Endothelial cell of umbilical vein (primary cell): ENCODE results near the gene EXT2. TPM values are rescaled to one million over a fixed set of nuclear protein-coding genes. Genes with fewer than 3 reads are reported as not detected.

Experiments
- BruUV-seq: library from RNA; stranded (reverse); fragments of 400-500 nt; replicated peaks from 2 replicates; lab custom pipeline; 2021; lab: Mats Ljungman, UMichigan
- CTCF ChIA-PET: fragments of 300-600, 350-600 bp; sonication (Branson Sonifier 250); formaldehyde crosslinking; loops from one replicate; lab custom pipeline; 2021; ENCODE audit warnings: antibody characterized with exemption, inconsistent platforms; lab: Charles Lee
- POLR2A ChIA-PET: fragments of 300-600, 350-600 bp; sonication (Branson Sonifier 250); formaldehyde crosslinking; loops from one replicate; lab custom pipeline; 2021; ENCODE audit warnings: antibody characterized with exemption, inconsistent platforms; lab: Charles Lee
- DNase-seq: peaks from one replicate; pipeline ENCODE4 v3.0.0-alpha.2; 2011; ENCODE audit warnings: low read depth, low spot score
- FAIRE-seq: peaks from 2 replicates; lab custom pipeline; 2011; peaks lifted over from hg19 to GRCh38; lab: Jason Lieb, UNC
- H2AFZ ChIP-seq: 2 replicates; pipeline ENCODE4 v1.6.0; 2012; ENCODE audit warnings: low read depth, low read length, control low read depth, inconsistent platforms
- H3K27ac ChIP-seq: 2 replicates; pipeline ENCODE4 v1.5.1; 2011; ENCODE audit warnings: low read depth, mild to moderate bottlenecking, control low read depth, low read length, moderate library complexity; ENCODE audit not compliant: insufficient read depth
- H3K27me3 ChIP-seq, 2 experiments: 2 replicates each; pipeline versions ENCODE4 v1.6.0 to v1.6.1; 2011; ENCODE audit warnings: low read length in 2 of 2, mixed read lengths in 1 of 2; ENCODE audit not compliant: control insufficient read depth in 2 of 2, insufficient read depth in 2 of 2
- H3K36me3 ChIP-seq, 2 experiments: 2 replicates in 1 of 2; 3 replicates in 1 of 2; pipeline ENCODE4 v1.5.1; 2011; ENCODE audit warnings: low read length in 2 of 2, mild to moderate bottlenecking in 1 of 2, moderate library complexity in 1 of 2; ENCODE audit not compliant: control insufficient read depth in 2 of 2, insufficient read depth in 2 of 2; ENCODE audit errors: extremely low read depth in 1 of 2
- H3K4me1 ChIP-seq: 3 replicates; pipeline ENCODE4 v1.5.1; 2011; ENCODE audit warnings: mild to moderate bottlenecking, low read length; ENCODE audit not compliant: control insufficient read depth, insufficient read depth; ENCODE audit errors: extremely low read depth
- H3K4me2 ChIP-seq: 2 replicates; pipeline ENCODE4 v1.6.1; 2011; ENCODE audit warnings: low read length, control low read depth, mixed read lengths; ENCODE audit not compliant: insufficient read depth
- H3K4me3 ChIP-seq, 3 experiments: fragments of 200-600 bp in 1 of 3; sonication (generic), shearing (Covaris generic) in 1 of 3; replicated peaks in 1 of 3; 2 replicates each; pipeline ENCODE4 v1.5.1; 2011 to 2016; ENCODE audit warnings: control low read depth in 3 of 3, low read length in 3 of 3, mild to moderate bottlenecking in 2 of 3, inconsistent platforms in 1 of 3, low read depth in 1 of 3, moderate library complexity in 1 of 3; ENCODE audit not compliant: insufficient read depth in 1 of 3
- H3K79me2 ChIP-seq: 2 replicates; pipeline ENCODE4 v1.6.0; 2012; ENCODE audit warnings: low read length, inconsistent platforms; ENCODE audit not compliant: control insufficient read depth, insufficient read depth
- H3K9ac ChIP-seq: replicated peaks from 2 replicates; pipeline ENCODE3; 2011; ENCODE audit warnings: low read length, control low read depth; ENCODE audit not compliant: insufficient read depth; ENCODE audit errors: extremely low read depth
- H3K9me1 ChIP-seq: replicated peaks from 3 replicates; pipeline ENCODE4 v1.6.0; 2011; ENCODE audit warnings: mild to moderate bottlenecking, low read length; ENCODE audit not compliant: control insufficient read depth, insufficient read depth; ENCODE audit errors: extremely low read depth
- H3K9me3 ChIP-seq: replicated peaks from 2 replicates; pipeline ENCODE4 v1.5.1; 2012; ENCODE audit warnings: low read length, inconsistent platforms; ENCODE audit not compliant: control insufficient read depth, insufficient read depth
- H4K20me1 ChIP-seq: replicated peaks from 2 replicates; pipeline ENCODE3; 2011; ENCODE audit warnings: mild to moderate bottlenecking, low read length; ENCODE audit not compliant: control insufficient read depth, insufficient read depth; ENCODE audit errors: extremely low read depth
- EZH2 ChIP-seq: IDR thresholded peaks from 2 replicates; pipeline ENCODE4 v1.6.1; 2012; ENCODE audit warnings: borderline replicate concordance, low read depth, mild to moderate bottlenecking, moderate library complexity, low read length, inconsistent platforms; ENCODE audit not compliant: severe bottlenecking
- FOS ChIP-seq: IDR thresholded peaks from 2 replicates; pipeline ENCODE4 v1.6.1; 2011; ENCODE audit warnings: mild to moderate bottlenecking, low read length, moderate library complexity, borderline replicate concordance; ENCODE audit not compliant: insufficient read depth
- GATA2 ChIP-seq: IDR thresholded peaks from 2 replicates; pipeline ENCODE4 v1.7.0; 2011; ENCODE audit warnings: low read depth, mild to moderate bottlenecking, moderate library complexity, mixed read lengths, low read length; ENCODE audit not compliant: insufficient read length, insufficient read depth
- JUN ChIP-seq: IDR thresholded peaks from 2 replicates; pipeline ENCODE4 v1.6.1; 2011; ENCODE audit warnings: borderline replicate concordance, low read depth; ENCODE audit not compliant: insufficient read length, insufficient read depth
- MAX ChIP-seq: IDR thresholded peaks from 2 replicates; pipeline ENCODE4 v1.6.1; 2011; ENCODE audit not compliant: insufficient read depth, insufficient read length
- MYC ChIP-seq: IDR thresholded peaks from one replicate; pipeline ENCODE4 v1.6.1; 2011; ENCODE audit warnings: mild to moderate bottlenecking, low read depth, low read length
- POLR2A ChIP-seq: IDR thresholded peaks from 2 replicates; pipeline ENCODE4 v1.6.1; 2012; ENCODE audit warnings: low read depth, mild to moderate bottlenecking, control low read depth, low read length
- POLR2AphosphoS5 ChIP-seq: IDR thresholded peaks from 2 replicates; pipeline ENCODE4 v1.6.1; 2012; ENCODE audit warnings: low read depth, mild to moderate bottlenecking, control low read depth, low read length, moderate library complexity; ENCODE audit not compliant: insufficient read depth
- dilution Hi-C: fragments of 300-500 bp; cut with MboI; formaldehyde crosslinking; loops from one replicate; pipeline ENCODE4 v1.15.0; 2019; ENCODE audit warnings: low sequenced_read_pairs; ENCODE audit not compliant: extremely low pct_ligation_motif_present
- intact Hi-C: fragments of 100-400 bp; cut with micrococcal nuclease; formaldehyde crosslinking; loops from one replicate; pipeline ENCODE4 v1.10.0; 2022
- polyA plus RNA-seq, 4 experiments: library from polyadenylated mRNA; depleted of rRNA in 3 of 4; stranded (reverse) in 3 of 4; unstranded in 1 of 4; fragments of >200 nt; gene quantifications; 2 replicates each; pipeline versions ENCODE4 v1.2.1 to v1.2.3, GENCODE V29; 2011 to 2012; ENCODE audit warnings: missing spikeins in 1 of 4
- total RNA-seq: library from RNA; stranded (reverse); gene quantifications from 2 replicates; pipeline ENCODE4 v1.2.3, GENCODE V29; 2021
- TF ChIP-seq, protein P1 (sequence below), 2 donors: IDR thresholded peaks; 1 replicate in 1 of 2; 2 replicates in 1 of 2; pipeline ENCODE4 v1.5.1; 2011; ENCODE audit warnings: low read length in 2 of 2, mild to moderate bottlenecking in 2 of 2, moderate library complexity in 2 of 2, control low read depth in 1 of 2, inconsistent platforms in 1 of 2, low read depth in 1 of 2; ENCODE audit not compliant: insufficient read depth in 1 of 2; ENCODE audit errors: extremely low read depth in 1 of 2

EXT2 gene
- total and polyA plus RNA-seq, 2 donors (not counting 3 experiments of a cell fraction or from before 2014, with no cell fraction given) = 50.9 to 60.3 TPM

- no peaks in the 10 kb centered on the region for H3K79me2 ChIP-seq
- no peak overlapping the region for H3K4me3 ChIP-seq
- H3K27ac ChIP-seq = no peak overlapping the region
- ChIA-PET CTCF (no interaction called here), POLR2A (interaction anchor here (0.6 kb wide), 1 partner anchor 35 kb away, joined by 3 read pairs; no protein-coding TSS in a partner anchor)
- no peak overlapping the region for H3K4me2 ChIP-seq
- no peaks in the 10 kb centered on the region for H3K9me3 ChIP-seq
- DNase-seq (no peak), FAIRE-seq (no peak)
- no peaks in the 10 kb centered on the region for H3K27me3 ChIP-seq
- intact Hi-C loops (no loop called here), dilution Hi-C loops (no loop called here)
- H3K9me1 ChIP-seq = no peaks in the 10 kb centered on the region
- peaks cover 5% of the 10 kb centered on the region for H3K4me1 ChIP-seq
- no peak overlapping the region for H2AFZ ChIP-seq
- H3K36me3 ChIP-seq = no peaks in the 10 kb centered on the region
- no peak overlapping the region for H3K9ac ChIP-seq
- TF ChIP-seq EZH2 = no peak
- TF ChIP-seq, protein P1, sequence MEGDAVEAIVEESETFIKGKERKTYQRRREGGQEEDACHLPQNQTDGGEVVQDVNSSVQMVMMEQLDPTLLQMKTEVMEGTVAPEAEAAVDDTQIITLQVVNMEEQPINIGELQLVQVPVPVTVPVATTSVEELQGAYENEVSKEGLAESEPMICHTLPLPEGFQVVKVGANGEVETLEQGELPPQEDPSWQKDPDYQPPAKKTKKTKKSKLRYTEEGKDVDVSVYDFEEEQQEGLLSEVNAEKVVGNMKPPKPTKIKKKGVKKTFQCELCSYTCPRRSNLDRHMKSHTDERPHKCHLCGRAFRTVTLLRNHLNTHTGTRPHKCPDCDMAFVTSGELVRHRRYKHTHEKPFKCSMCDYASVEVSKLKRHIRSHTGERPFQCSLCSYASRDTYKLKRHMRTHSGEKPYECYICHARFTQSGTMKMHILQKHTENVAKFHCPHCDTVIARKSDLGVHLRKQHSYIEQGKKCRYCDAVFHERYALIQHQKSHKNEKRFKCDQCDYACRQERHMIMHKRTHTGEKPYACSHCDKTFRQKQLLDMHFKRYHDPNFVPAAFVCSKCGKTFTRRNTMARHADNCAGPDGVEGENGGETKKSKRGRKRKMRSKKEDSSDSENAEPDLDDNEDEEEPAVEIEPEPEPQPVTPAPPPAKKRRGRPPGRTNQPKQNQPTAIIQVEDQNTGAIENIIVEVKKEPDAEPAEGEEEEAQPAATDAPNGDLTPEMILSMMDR (IDR thresholded peaks at IDR 0.05; ENCODE audit: extremely low read depth in 1 of 2, insufficient read depth in 1 of 2, low read depth in 1 of 2, low read length in 2 of 2) = no peak
- TF ChIP-seq POLR2A = no peak
- no TSS peak for BruUV-seq
- H4K20me1 ChIP-seq = no peaks in the 10 kb centered on the region
These were observed 168.4 kb downstream of the EXT2 start for GRCh38 chr11:44263738-44264437.

DNA sequence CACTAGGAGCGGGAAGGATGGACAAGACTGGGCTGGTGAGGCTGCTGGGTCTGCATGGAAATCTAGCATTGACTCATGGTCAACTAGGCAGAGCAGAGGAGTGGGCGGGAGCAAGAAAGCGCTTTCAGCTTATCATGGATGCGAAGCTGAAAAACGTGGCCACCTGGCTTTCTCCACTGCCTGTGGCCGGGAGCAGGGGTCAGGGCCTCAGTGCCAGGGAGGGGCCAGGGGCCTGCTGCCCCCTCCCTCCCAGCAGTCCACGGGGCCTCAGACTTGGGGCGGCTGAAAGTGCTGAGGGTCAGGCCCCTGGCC, 168.9 kb downstream of the EXT2 start:
- intact Hi-C loops = no loop called here
- H2AFZ ChIP-seq = no peak overlapping the region
- no peak for FAIRE-seq
- DNase-seq = no peak
- H3K27ac ChIP-seq = no peak overlapping the region
- ChIA-PET CTCF (no interaction called here), POLR2A (no interaction called here)
- TF ChIP-seq FOS (no peak), MAX (no peak), POLR2A (no peak), MYC (no peak), GATA2 (no peak), POLR2AphosphoS5 (no peak), EZH2 (no peak), JUN (no peak)
- TF ChIP-seq, protein P1 (IDR thresholded peaks at IDR 0.05; ENCODE audit: extremely low read depth in 1 of 2, insufficient read depth in 1 of 2, low read depth in 1 of 2, low read length in 2 of 2) = no peak
- H3K4me1 ChIP-seq = peaks cover 10% of the 10 kb centered on the region
- BruUV-seq = no TSS peak
- dilution Hi-C loops = no loop called here
- H3K4me2 ChIP-seq = no peak overlapping the region
- no peaks in the 10 kb centered on the region for H3K9me1 ChIP-seq
- no peaks in the 10 kb centered on the region for H3K27me3 ChIP-seq
- no peaks in the 10 kb centered on the region for H3K9me3 ChIP-seq
- H4K20me1 ChIP-seq = no peaks in the 10 kb centered on the region
- H3K9ac ChIP-seq = no peak overlapping the region
- no peaks in the 10 kb centered on the region for H3K36me3 ChIP-seq
- H3K4me3 ChIP-seq = no peak overlapping the region
- no peaks in the 10 kb centered on the region for H3K79me2 ChIP-seq
